Type B pancreatic cell (in vitro differentiated cells): Measurements from ENCODE around the gene EFL1. TPM values are rescaled to one million over a fixed set of nuclear protein-coding genes. Genes with fewer than 3 reads are reported as not detected.
"Not testable (repeated sequence)": the region's sequence is repeated elsewhere in the genome, so short reads cannot be mapped to it uniquely, and the experiment has no call there.

Experiments
- DNase-seq: peaks from one replicate; pipeline ENCODE4 v3.0.0; 2021; ENCODE audit warnings: mixed read lengths; ENCODE audit not compliant: unreplicated experiment; ENCODE audit errors: extremely low spot score
- H3K27ac Mint-ChIP-seq: 2 replicates; pipeline ENCODE4 v1.8.0; 2021; ENCODE audit warnings: mild to moderate bottlenecking, mixed read lengths
- H3K27me3 Mint-ChIP-seq: 2 replicates; pipeline ENCODE4 v1.8.0; 2021; ENCODE audit warnings: mixed read lengths
- H3K36me3 Mint-ChIP-seq: 2 replicates; pipeline ENCODE4 v1.8.0; 2021; ENCODE audit warnings: mixed read lengths
- H3K4me1 Mint-ChIP-seq: one replicate; pipeline ENCODE4 v1.8.0; 2021; ENCODE audit warnings: mixed read lengths; ENCODE audit not compliant: unreplicated experiment
- H3K4me3 Mint-ChIP-seq: 2 replicates; pipeline ENCODE4 v1.8.0; 2021; ENCODE audit warnings: mild to moderate bottlenecking, mixed read lengths
- H3K9me3 Mint-ChIP-seq: 2 replicates; pipeline ENCODE4 v1.8.0; 2021; ENCODE audit warnings: mixed read lengths
- total RNA-seq: library from RNA; stranded (reverse); gene quantifications from 2 replicates; pipeline ENCODE4 v1.2.1, GENCODE V29; 2021; ENCODE audit warnings: low replicate concordance
- TF ChIP-seq, protein P1 (sequence below): fragments of 200-600 bp; sonication (generic); conservative IDR thresholded peaks from 2 replicates; pipeline ENCODE4 v1.5.0; 2021; ENCODE audit warnings: antibody characterized with exemption, mild to moderate bottlenecking

EFL1 gene
- total RNA-seq, 1 donor from 2014 or later = 17.0 TPM

- Mint-ChIP-seq H3K9me3 (no peaks in the 10 kb centered on the region), H3K27me3 (no peaks in the 10 kb centered on the region), H3K4me1 (peaks cover 5% of the 10 kb centered on the region), H3K36me3 (no peaks in the 10 kb centered on the region), H3K27ac (no peak overlapping the region), H3K4me3 (no peak overlapping the region)
- TF ChIP-seq, protein P1, sequence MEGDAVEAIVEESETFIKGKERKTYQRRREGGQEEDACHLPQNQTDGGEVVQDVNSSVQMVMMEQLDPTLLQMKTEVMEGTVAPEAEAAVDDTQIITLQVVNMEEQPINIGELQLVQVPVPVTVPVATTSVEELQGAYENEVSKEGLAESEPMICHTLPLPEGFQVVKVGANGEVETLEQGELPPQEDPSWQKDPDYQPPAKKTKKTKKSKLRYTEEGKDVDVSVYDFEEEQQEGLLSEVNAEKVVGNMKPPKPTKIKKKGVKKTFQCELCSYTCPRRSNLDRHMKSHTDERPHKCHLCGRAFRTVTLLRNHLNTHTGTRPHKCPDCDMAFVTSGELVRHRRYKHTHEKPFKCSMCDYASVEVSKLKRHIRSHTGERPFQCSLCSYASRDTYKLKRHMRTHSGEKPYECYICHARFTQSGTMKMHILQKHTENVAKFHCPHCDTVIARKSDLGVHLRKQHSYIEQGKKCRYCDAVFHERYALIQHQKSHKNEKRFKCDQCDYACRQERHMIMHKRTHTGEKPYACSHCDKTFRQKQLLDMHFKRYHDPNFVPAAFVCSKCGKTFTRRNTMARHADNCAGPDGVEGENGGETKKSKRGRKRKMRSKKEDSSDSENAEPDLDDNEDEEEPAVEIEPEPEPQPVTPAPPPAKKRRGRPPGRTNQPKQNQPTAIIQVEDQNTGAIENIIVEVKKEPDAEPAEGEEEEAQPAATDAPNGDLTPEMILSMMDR = no peak
- DNase-seq = no peak
Observed at GRCh38 chr15:82298520-82298919, 36.0 kb upstream of the EFL1 start.

DNA sequence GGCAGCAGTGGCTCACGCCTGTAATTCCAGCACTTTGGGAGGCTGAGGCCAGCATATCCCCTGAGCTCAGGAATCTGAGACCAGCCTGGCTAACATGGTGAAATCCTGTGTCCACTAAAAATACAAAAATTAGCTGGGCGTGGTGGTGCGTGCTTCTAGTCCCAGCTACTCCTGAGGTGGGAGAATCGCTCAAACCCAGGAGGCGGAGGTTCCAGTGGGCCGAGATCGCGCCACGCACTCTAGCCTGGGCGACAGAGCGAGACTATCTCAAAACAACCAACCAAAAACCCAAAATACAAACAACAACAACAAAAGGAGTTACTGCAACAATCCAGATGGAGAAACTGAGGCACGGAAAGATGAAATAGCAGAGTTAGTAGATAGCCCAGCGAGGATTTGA is 35.5 kb upstream of the EFL1 start:
- H3K27me3 Mint-ChIP-seq = no peaks in the 10 kb centered on the region
- no peak for DNase-seq
- H3K36me3 Mint-ChIP-seq = no peaks in the 10 kb centered on the region
- H3K4me3 Mint-ChIP-seq = no peak overlapping the region
- H3K27ac Mint-ChIP-seq = no peak overlapping the region
- no peaks in the 10 kb centered on the region for H3K9me3 Mint-ChIP-seq
- TF ChIP-seq, protein P1 = no peak
- peaks cover 5% of the 10 kb centered on the region for H3K4me1 Mint-ChIP-seq

GRCh38 chr15:82297546-82297945 is 35.0 kb upstream of the EFL1 start:
- Mint-ChIP-seq H3K27ac (no peak overlapping the region), H3K36me3 (no peaks in the 10 kb centered on the region), H3K4me1 (peaks cover 5% of the 10 kb centered on the region), H3K4me3 (no peak overlapping the region), H3K9me3 (no peaks in the 10 kb centered on the region), H3K27me3 (no peaks in the 10 kb centered on the region)
- no peak for DNase-seq
- TF ChIP-seq, protein P1 = no peak

- no peaks in the 10 kb centered on the region for H3K36me3 Mint-ChIP-seq
- H3K4me1 Mint-ChIP-seq = no peaks in the 10 kb centered on the region
- no peak overlapping the region for H3K4me3 Mint-ChIP-seq
- peaks cover 10% of the 10 kb centered on the region for H3K27me3 Mint-ChIP-seq
- no peak overlapping the region for H3K27ac Mint-ChIP-seq
- DNase-seq = no peak
- TF ChIP-seq, protein P1 = no peak
- no peaks in the 10 kb centered on the region for H3K9me3 Mint-ChIP-seq
Observed at GRCh38 chr15:82294061-82294690, 31.6 kb upstream of the EFL1 start.

GRCh38 chr15:82292271-82292670 is 29.7 kb upstream of the EFL1 start:
- Mint-ChIP-seq H3K4me3 (no peak overlapping the region), H3K9me3 (peaks cover 8% of the 10 kb centered on the region), H3K27ac (no peak overlapping the region), H3K36me3 (no peaks in the 10 kb centered on the region), H3K27me3 (peaks cover 12% of the 10 kb centered on the region), H3K4me1 (no peaks in the 10 kb centered on the region)
- no peak for DNase-seq
- TF ChIP-seq, protein P1 = no peak

DNA sequence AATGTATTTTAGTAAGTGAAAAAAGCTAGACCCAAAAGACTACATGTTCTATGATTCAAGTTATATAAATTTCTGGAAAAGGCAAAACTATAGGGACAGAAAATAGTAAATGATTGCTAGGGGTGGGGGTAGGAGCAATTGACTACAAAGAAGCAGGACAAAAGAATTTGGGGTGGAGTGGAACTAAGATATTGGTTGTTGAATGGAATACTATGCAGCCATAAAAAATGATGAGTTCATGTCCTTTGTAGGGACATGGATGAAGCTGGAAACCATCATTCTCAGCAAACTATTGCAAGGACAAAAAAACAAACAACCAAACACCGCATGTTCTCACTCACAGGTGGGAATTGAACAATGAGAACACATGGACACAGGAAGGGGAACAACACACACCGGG is 25.7 kb upstream of the EFL1 start:
- not testable (repeated sequence) for H3K36me3 Mint-ChIP-seq, H3K27ac Mint-ChIP-seq, DNase-seq, H3K9me3 Mint-ChIP-seq, H3K4me1 Mint-ChIP-seq, H3K4me3 Mint-ChIP-seq
- H3K27me3 Mint-ChIP-seq = peaks cover 12% of the 10 kb centered on the region

GRCh38 chr15:82286475-82286874 is 23.9 kb upstream of the EFL1 start:
- not testable (repeated sequence) for H3K4me1 Mint-ChIP-seq, H3K4me3 Mint-ChIP-seq, DNase-seq, H3K27me3 Mint-ChIP-seq, H3K36me3 Mint-ChIP-seq, H3K9me3 Mint-ChIP-seq, H3K27ac Mint-ChIP-seq

DNA sequence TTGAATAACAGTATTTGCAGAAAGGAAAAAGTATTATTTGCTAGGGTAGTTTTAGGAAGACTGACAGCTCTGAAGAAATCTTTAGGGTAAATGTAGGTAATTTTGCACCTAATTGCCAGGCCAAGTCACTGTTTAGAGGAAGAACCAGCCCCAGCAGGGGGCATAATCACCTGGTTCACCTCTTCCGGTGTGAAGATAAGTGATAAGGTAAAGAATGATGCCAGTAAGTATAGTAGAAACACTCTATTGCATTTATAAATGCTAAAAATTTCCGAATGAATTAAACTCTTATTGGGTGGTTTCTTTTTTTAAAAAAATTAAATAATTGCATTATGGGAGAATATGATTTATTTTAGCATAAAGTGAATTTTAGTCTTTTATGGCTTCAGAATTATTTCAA is 21.8 kb upstream of the EFL1 start:
- not testable (repeated sequence) for H3K4me1 Mint-ChIP-seq, H3K9me3 Mint-ChIP-seq, DNase-seq, H3K27ac Mint-ChIP-seq, H3K36me3 Mint-ChIP-seq, H3K4me3 Mint-ChIP-seq
- H3K27me3 Mint-ChIP-seq = peaks cover 12% of the 10 kb centered on the region

GRCh38 chr15:82282386-82282785 is 19.9 kb upstream of the EFL1 start:
- not testable (repeated sequence) for H3K9me3 Mint-ChIP-seq, H3K36me3 Mint-ChIP-seq, DNase-seq, H3K4me1 Mint-ChIP-seq, H3K4me3 Mint-ChIP-seq, H3K27ac Mint-ChIP-seq
- peaks cover 20% of the 10 kb centered on the region for H3K27me3 Mint-ChIP-seq
